Posterior cingulate gyrus (tissue), 11 donors: ENCODE measurements around the gene IFNG-AS1.

Source experiments
- DNase-seq, 10 donors: peaks; one replicate each; pipeline versions ENCODE4 v3.0.0 to v3.0.0-alpha.2; 2020 to 2021; ENCODE audit warnings: mixed read lengths in 3 of 10
- intact Hi-C: fragments of 100-400 bp; cut with DNase I; formaldehyde crosslinking; loops from one replicate; pipeline ENCODE4 v1.15.1; 2023

IFNG-AS1 gene

GRCh38 chr12:67989184-67989920, at the start of gene IFNG-AS1:
Gene IFNG-AS1, plus strand, starts transcription at chr12:67989447.
- DNase-seq = no peak
- intact Hi-C loops = no loop called here

GRCh38 chr12:67939611-67940010, 49.6 kb upstream of the IFNG-AS1 start:
- DNase-seq = no peak
- intact Hi-C loops = loop anchor here (5.0 kb wide), 2 partner anchors 287 to 507 kb away; no protein-coding TSS in a partner anchor

- no peak for DNase-seq
- intact Hi-C loops = loop anchor here (5.0 kb wide), 2 partner anchors 289 to 509 kb away; no protein-coding TSS in a partner anchor
Observed at GRCh38 chr12:67940780-67941243, 48.4 kb upstream of the IFNG-AS1 start.

GRCh38 chr12:67942724-67943123, 46.5 kb upstream of the IFNG-AS1 start:
- intact Hi-C loops = loop anchor here (1.0 to 5.0 kb wide), 3 partner anchors 290 to 586 kb away; no protein-coding TSS in a partner anchor
- no peak for DNase-seq

- intact Hi-C loops = loop anchor here (1.0 to 5.0 kb wide), 3 partner anchors 291 to 587 kb away; no protein-coding TSS in a partner anchor
- DNase-seq = peak in 5 of 10 donors; percentile 14 to 57 (median 34)
Observed at GRCh38 chr12:67943141-67943892, 45.9 kb upstream of the IFNG-AS1 start.

- no peak for DNase-seq
- intact Hi-C loops = loop anchor here (5.0 kb wide), 2 partner anchors 292 to 512 kb away; no protein-coding TSS in a partner anchor
Observed at GRCh38 chr12:67944093-67944492, 45.2 kb upstream of the IFNG-AS1 start.

GRCh38 chr12:67952787-67953186, 36.5 kb upstream of the IFNG-AS1 start:
- no peak for DNase-seq
- intact Hi-C loops = no loop called here

GRCh38 chr12:67957383-67957782, 31.9 kb upstream of the IFNG-AS1 start:
- intact Hi-C loops = no loop called here
- DNase-seq = peak in 1 of 10 donors; percentile 76

- DNase-seq = no peak
Observed at GRCh38 chr12:67958187-67958586, 31.1 kb upstream of the IFNG-AS1 start.

GRCh38 chr12:67964456-67964855, 24.8 kb upstream of the IFNG-AS1 start:
- intact Hi-C loops = no loop called here
- no peak for DNase-seq

More at GRCh38 chr12:67958187-67958586, 31.1 kb upstream of the IFNG-AS1 start:
- intact Hi-C loops = no loop called here

GRCh38 chr12:67966560-67966959, 22.7 kb upstream of the IFNG-AS1 start:
- no peak for DNase-seq
- intact Hi-C loops = no loop called here

- intact Hi-C loops = no loop called here
- DNase-seq = no peak
Observed at GRCh38 chr12:67968321-67968720, 20.9 kb upstream of the IFNG-AS1 start.

GRCh38 chr12:67968725-67969124, 20.5 kb upstream of the IFNG-AS1 start:
- intact Hi-C loops = no loop called here
- DNase-seq = no peak

GRCh38 chr12:67969134-67969802, 20.0 kb upstream of the IFNG-AS1 start:
- intact Hi-C loops = no loop called here
- no peak for DNase-seq

GRCh38 chr12:67977668-67978067, 11.6 kb upstream of the IFNG-AS1 start:
- no peak for DNase-seq
- intact Hi-C loops = no loop called here

- no peak for DNase-seq
- intact Hi-C loops = no loop called here
Observed at GRCh38 chr12:67980391-67980790, 8.9 kb upstream of the IFNG-AS1 start.

GRCh38 chr12:67981287-67982162, 7.7 kb upstream of the IFNG-AS1 start:
- intact Hi-C loops = no loop called here
- DNase-seq = no peak

GRCh38 chr12:67982164-67982563, 7.1 kb upstream of the IFNG-AS1 start:
- DNase-seq = no peak

GRCh38 chr12:67986632-67987031, 2.6 kb upstream of the IFNG-AS1 start:
- intact Hi-C loops = no loop called here
- DNase-seq = no peak

More at GRCh38 chr12:67982164-67982563, 7.1 kb upstream of the IFNG-AS1 start:
- intact Hi-C loops = no loop called here

GRCh38 chr12:67988601-67989021, 636 bp upstream of the IFNG-AS1 start:
- intact Hi-C loops = no loop called here
- no peak for DNase-seq
